CD4-positive, alpha-beta T cell (primary cell): ENCODE measurements around the gene ASB4. TPM values are rescaled to one million over a fixed set of nuclear protein-coding genes. Genes with fewer than 3 reads are reported as not detected.

Experiments used
- ATAC-seq: fragments of 200-7000 bp; cut with Tn5 transposase; one replicate; pipeline ENCODE4 v1.10.0; 2022; ENCODE audit warnings: mild to moderate bottlenecking; ENCODE audit not compliant: poor library complexity
- CTCF ChIA-PET: fragments of 350-600 bp; sonication (Branson Sonifier 250); formaldehyde crosslinking; loops from one replicate; lab custom pipeline; 2021; ENCODE audit warnings: antibody characterized with exemption, inconsistent platforms; lab: Charles Lee
- POLR2A ChIA-PET: fragments of 350-600 bp; sonication (Branson Sonifier 250); formaldehyde crosslinking; loops from one replicate; lab custom pipeline; 2021; ENCODE audit warnings: antibody characterized with exemption, inconsistent platforms; lab: Charles Lee
- DNase-seq, 14 experiments: peaks; one replicate each; pipeline ENCODE4 v3.0.0-alpha.2; 2013 to 2020; ENCODE audit warnings: mixed read lengths in 2 of 14
- H3K27ac ChIP-seq, 2 donors: one replicate each; pipeline versions ENCODE4 v1.5.1 to v1.7.0; 2013; ENCODE audit warnings: low read length in 2 of 2, low read depth in 1 of 2, mild to moderate bottlenecking in 1 of 2
- H3K27me3 ChIP-seq, 2 experiments: 1 replicate in 1 of 2; 2 replicates in 1 of 2; pipeline versions ENCODE4 v1.6.1 to v1.7.0; 2013; ENCODE audit warnings: low read length in 2 of 2, control low read depth in 1 of 2, mild to moderate bottlenecking in 1 of 2, moderate library complexity in 1 of 2; ENCODE audit not compliant: insufficient read depth in 2 of 2, control insufficient read depth in 1 of 2
- H3K36me3 ChIP-seq: one replicate; pipeline ENCODE4 v1.6.1; 2013; ENCODE audit warnings: low read length, control low read depth; ENCODE audit not compliant: insufficient read depth
- H3K4me1 ChIP-seq: one replicate; pipeline ENCODE4 v1.6.1; 2013; ENCODE audit warnings: low read length, control low read depth; ENCODE audit not compliant: insufficient read depth
- H3K4me3 ChIP-seq: one replicate; pipeline ENCODE4 v1.5.1; 2013; ENCODE audit warnings: mild to moderate bottlenecking, low read length, moderate library complexity
- H3K9me3 ChIP-seq, 2 experiments: 1 replicate in 1 of 2; 2 replicates in 1 of 2; pipeline versions ENCODE4 v1.6.1 to v1.7.0; 2013; ENCODE audit warnings: low read length in 2 of 2, mild to moderate bottlenecking in 2 of 2, control low read depth in 1 of 2, moderate library complexity in 1 of 2; ENCODE audit not compliant: control insufficient read depth in 1 of 2, insufficient read depth in 1 of 2
- H3K27ac Mint-ChIP-seq: one replicate; pipeline ENCODE4 v1.8.0; 2020; ENCODE audit warnings: mixed read lengths
- H3K27me3 Mint-ChIP-seq: one replicate; pipeline ENCODE4 v1.8.0; 2021; ENCODE audit warnings: mixed read lengths
- H3K36me3 Mint-ChIP-seq: one replicate; pipeline ENCODE4 v1.8.0; 2021; ENCODE audit warnings: low read depth, mixed read lengths
- H3K4me1 Mint-ChIP-seq: one replicate; pipeline ENCODE4 v1.8.0; 2021; ENCODE audit warnings: low read depth, mixed read lengths
- H3K4me3 Mint-ChIP-seq: one replicate; pipeline ENCODE4 v1.8.0; 2020; ENCODE audit warnings: mild to moderate bottlenecking, mixed read lengths
- H3K9me3 Mint-ChIP-seq: one replicate; pipeline ENCODE4 v1.8.0; 2020; ENCODE audit warnings: mixed read lengths
- intact Hi-C, 2 experiments: fragments of 100-400 bp; cut with DNase I in 1 of 2; cut with micrococcal nuclease in 1 of 2; formaldehyde crosslinking; loops; one replicate each; pipeline versions ENCODE4 v1.15.1 to v1.9.0; 2023 to 2025; cut with DNase I, micrococcal nuclease
- total RNA-seq, 174 experiments: library from RNA in 2 of 174; stranded (reverse) in 2 of 174; gene quantifications; one replicate each; pipeline ENCODE4 v1.2.3 and lab custom pipeline; 2021 to 2026
- TF ChIP-seq, protein P1 (sequence below): fragments of 200-600 bp; IDR thresholded peaks from one replicate; pipeline ENCODE4 v1.8.0; 2022; ENCODE audit warnings: antibody characterized with exemption, mild to moderate bottlenecking

ASB4 gene
- total RNA-seq, 2 experiments from 2014 or later = not detected

DNA sequence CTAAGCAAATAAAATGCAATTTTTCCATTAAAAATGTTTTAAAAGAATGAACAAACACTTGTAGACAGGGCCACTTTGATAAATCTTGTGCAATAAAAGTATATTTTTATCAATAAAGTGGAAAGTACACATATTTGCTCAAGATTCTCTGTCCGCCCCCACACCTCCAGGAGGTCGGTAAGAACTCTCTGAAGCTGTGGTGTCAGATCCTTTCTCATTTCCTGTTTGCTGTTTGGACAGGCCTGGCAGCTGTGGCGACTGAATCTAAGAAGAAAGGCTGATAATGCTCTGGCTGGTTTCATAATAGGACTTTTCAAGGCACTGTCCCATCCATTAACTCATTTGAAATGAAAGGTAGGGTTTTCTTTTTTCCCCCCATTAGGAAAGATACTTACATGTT is 15.3 kb upstream of the ASB4 start:
- Mint-ChIP-seq H3K4me1 (peaks cover 16% of the 10 kb centered on the region), H3K36me3 (no peaks in the 10 kb centered on the region), H3K27me3 (no peaks in the 10 kb centered on the region), H3K27ac (no peak overlapping the region), H3K9me3 (no peaks in the 10 kb centered on the region), H3K4me3 (no peak overlapping the region)
- DNase-seq = no peak
- H3K9me3 ChIP-seq = no peaks in the 10 kb centered on the region
- H3K36me3 ChIP-seq = no peaks in the 10 kb centered on the region
- no peaks in the 10 kb centered on the region for H3K27me3 ChIP-seq
- CTCF ChIA-PET = no interaction called here
- intact Hi-C loops = loop anchor here in 1 of 2 experiments (10.0 kb wide), 1 partner anchor 276 kb away; no protein-coding TSS in a partner anchor
- TF ChIP-seq, protein P1, sequence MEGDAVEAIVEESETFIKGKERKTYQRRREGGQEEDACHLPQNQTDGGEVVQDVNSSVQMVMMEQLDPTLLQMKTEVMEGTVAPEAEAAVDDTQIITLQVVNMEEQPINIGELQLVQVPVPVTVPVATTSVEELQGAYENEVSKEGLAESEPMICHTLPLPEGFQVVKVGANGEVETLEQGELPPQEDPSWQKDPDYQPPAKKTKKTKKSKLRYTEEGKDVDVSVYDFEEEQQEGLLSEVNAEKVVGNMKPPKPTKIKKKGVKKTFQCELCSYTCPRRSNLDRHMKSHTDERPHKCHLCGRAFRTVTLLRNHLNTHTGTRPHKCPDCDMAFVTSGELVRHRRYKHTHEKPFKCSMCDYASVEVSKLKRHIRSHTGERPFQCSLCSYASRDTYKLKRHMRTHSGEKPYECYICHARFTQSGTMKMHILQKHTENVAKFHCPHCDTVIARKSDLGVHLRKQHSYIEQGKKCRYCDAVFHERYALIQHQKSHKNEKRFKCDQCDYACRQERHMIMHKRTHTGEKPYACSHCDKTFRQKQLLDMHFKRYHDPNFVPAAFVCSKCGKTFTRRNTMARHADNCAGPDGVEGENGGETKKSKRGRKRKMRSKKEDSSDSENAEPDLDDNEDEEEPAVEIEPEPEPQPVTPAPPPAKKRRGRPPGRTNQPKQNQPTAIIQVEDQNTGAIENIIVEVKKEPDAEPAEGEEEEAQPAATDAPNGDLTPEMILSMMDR = no peak
- POLR2A ChIA-PET = interaction anchor here (1.0 kb wide), 1 partner anchor 50 kb away, joined by 3 read pairs; no protein-coding TSS in a partner anchor
- H3K27ac ChIP-seq = no peak overlapping the region
- no peak for ATAC-seq
- peaks cover 3% of the 10 kb centered on the region for H3K4me1 ChIP-seq
- H3K4me3 ChIP-seq = no peak overlapping the region

DNA sequence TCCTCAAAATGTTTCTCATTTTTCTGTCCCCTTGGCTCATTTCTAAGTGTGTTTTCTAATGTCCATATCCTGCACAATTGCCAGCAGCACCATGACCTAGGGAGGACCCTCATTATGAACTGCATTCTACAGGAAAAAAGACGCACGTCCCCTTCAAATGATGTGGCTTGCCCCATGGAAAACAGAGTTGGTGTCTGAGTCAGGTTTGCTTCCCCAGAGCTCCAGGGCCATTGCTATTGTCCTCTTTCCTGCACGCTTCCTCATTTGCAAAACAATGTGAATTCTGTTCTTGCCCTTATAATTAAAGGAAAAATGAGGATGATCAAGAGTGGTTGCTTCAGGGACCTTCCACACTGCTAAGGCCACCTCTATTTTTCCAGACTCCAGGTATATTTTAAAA is 14.7 kb upstream of the ASB4 start:
- DNase-seq (no peak), ATAC-seq (no peak)
- ChIA-PET POLR2A (no interaction called here), CTCF (no interaction called here)
- TF ChIP-seq, protein P1 = no peak
- H3K27me3 ChIP-seq = no peaks in the 10 kb centered on the region
- Mint-ChIP-seq H3K27me3 (no peaks in the 10 kb centered on the region), H3K4me3 (no peak overlapping the region), H3K4me1 (peaks cover 16% of the 10 kb centered on the region), H3K27ac (no peak overlapping the region), H3K36me3 (no peaks in the 10 kb centered on the region), H3K9me3 (no peaks in the 10 kb centered on the region)
- H3K36me3 ChIP-seq = no peaks in the 10 kb centered on the region
- intact Hi-C loops = loop anchor here in 1 of 2 experiments (10.0 kb wide), 1 partner anchor 276 kb away; no protein-coding TSS in a partner anchor
- peaks cover 3% of the 10 kb centered on the region for H3K4me1 ChIP-seq
- no peak overlapping the region for H3K27ac ChIP-seq
- no peaks in the 10 kb centered on the region for H3K9me3 ChIP-seq
- no peak overlapping the region for H3K4me3 ChIP-seq

DNA sequence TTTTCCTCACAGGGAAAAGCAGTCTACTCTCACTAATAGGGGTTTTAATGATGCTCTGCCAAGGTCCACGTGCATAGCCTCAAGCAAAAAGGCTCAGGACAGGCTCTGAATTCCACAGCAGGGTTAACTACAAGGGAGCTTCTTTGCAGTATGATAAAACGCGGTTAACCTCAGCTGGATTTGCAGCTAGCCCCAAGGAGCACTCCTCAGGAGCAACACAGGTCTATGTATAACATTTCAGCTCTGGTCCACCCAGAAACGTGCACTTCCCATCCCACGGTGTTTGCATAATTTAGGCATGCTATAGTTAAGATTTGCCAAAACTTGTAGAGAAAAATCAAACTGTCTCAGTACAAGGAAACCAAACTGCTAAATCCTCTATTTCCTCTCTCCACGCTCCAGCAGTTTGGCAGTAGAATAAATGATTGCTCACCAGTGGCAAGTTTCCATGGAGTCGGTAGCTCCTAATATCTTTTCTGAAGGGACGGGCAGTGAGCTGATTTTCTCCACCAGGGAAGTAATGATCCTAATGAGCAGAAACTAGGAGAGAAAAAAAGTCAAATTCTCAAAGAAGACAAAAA is 13.1 kb upstream of the ASB4 start:
- H3K27me3 Mint-ChIP-seq = no peaks in the 10 kb centered on the region
- no peak for ATAC-seq
- no peaks in the 10 kb centered on the region for H3K9me3 Mint-ChIP-seq
- Histone ChIP-seq H3K4me3 (no peak overlapping the region), H3K27me3 (no peaks in the 10 kb centered on the region), H3K4me1 (peaks cover 3% of the 10 kb centered on the region), H3K27ac (no peak overlapping the region), H3K9me3 (no peaks in the 10 kb centered on the region), H3K36me3 (no peaks in the 10 kb centered on the region)
- DNase-seq = no peak
- intact Hi-C loops = loop anchor here in 1 of 2 experiments (10.0 kb wide), 1 partner anchor 278 kb away; no protein-coding TSS in a partner anchor
- ChIA-PET POLR2A (no interaction called here), CTCF (no interaction called here)
- peaks cover 21% of the 10 kb centered on the region for H3K4me1 Mint-ChIP-seq
- no peak overlapping the region for H3K4me3 Mint-ChIP-seq
- H3K27ac Mint-ChIP-seq = no peak overlapping the region
- no peaks in the 10 kb centered on the region for H3K36me3 Mint-ChIP-seq
- TF ChIP-seq, protein P1 = no peak
